ENCODE measurements around the gene HABP4.

Gene HABP4

DNA sequence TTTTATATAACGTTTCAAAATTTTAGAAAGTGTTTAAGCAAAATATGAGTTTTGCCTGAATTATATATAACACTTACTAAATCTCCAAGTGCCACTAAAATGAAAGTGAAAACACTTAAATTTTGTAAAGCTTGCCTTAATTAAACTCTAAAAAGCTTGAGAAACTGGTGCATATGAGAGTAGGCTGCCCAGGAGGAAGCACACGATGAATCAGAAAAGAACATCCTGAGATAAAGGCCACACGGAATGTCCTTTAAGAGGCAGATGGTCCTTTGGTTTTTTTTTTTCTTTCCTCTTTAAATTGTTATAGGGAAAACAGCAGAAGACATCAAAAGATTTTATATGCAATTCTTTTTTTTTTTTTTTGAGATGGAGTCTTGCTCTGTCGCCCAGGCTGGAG, 60.3 kb downstream of the HABP4 start:
- DNase-seq (ENCODE audit: low read depth in 1 of 2, low spot score in 1 of 2), result no peak
- TF ChIP-seq POLR2AphosphoS5 (IDR thresholded peaks at IDR 0.05; ENCODE audit: low read depth), result no peak
- TF ChIP-seq, protein P1, sequence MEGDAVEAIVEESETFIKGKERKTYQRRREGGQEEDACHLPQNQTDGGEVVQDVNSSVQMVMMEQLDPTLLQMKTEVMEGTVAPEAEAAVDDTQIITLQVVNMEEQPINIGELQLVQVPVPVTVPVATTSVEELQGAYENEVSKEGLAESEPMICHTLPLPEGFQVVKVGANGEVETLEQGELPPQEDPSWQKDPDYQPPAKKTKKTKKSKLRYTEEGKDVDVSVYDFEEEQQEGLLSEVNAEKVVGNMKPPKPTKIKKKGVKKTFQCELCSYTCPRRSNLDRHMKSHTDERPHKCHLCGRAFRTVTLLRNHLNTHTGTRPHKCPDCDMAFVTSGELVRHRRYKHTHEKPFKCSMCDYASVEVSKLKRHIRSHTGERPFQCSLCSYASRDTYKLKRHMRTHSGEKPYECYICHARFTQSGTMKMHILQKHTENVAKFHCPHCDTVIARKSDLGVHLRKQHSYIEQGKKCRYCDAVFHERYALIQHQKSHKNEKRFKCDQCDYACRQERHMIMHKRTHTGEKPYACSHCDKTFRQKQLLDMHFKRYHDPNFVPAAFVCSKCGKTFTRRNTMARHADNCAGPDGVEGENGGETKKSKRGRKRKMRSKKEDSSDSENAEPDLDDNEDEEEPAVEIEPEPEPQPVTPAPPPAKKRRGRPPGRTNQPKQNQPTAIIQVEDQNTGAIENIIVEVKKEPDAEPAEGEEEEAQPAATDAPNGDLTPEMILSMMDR (IDR thresholded peaks at IDR 0.05; ENCODE audit: insufficient read depth, low read length), result no peak
- TF ChIP-seq, protein P2, sequence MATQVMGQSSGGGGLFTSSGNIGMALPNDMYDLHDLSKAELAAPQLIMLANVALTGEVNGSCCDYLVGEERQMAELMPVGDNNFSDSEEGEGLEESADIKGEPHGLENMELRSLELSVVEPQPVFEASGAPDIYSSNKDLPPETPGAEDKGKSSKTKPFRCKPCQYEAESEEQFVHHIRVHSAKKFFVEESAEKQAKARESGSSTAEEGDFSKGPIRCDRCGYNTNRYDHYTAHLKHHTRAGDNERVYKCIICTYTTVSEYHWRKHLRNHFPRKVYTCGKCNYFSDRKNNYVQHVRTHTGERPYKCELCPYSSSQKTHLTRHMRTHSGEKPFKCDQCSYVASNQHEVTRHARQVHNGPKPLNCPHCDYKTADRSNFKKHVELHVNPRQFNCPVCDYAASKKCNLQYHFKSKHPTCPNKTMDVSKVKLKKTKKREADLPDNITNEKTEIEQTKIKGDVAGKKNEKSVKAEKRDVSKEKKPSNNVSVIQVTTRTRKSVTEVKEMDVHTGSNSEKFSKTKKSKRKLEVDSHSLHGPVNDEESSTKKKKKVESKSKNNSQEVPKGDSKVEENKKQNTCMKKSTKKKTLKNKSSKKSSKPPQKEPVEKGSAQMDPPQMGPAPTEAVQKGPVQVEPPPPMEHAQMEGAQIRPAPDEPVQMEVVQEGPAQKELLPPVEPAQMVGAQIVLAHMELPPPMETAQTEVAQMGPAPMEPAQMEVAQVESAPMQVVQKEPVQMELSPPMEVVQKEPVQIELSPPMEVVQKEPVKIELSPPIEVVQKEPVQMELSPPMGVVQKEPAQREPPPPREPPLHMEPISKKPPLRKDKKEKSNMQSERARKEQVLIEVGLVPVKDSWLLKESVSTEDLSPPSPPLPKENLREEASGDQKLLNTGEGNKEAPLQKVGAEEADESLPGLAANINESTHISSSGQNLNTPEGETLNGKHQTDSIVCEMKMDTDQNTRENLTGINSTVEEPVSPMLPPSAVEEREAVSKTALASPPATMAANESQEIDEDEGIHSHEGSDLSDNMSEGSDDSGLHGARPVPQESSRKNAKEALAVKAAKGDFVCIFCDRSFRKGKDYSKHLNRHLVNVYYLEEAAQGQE (IDR thresholded peaks at IDR 0.05; ENCODE audit: insufficient replicate concordance, low read depth), result no peak
- TF ChIP-seq GABPA (IDR thresholded peaks at IDR 0.05; ENCODE audit: low read depth), result no peak
- no peak for TF ChIP-seq SPI1 (IDR thresholded peaks at IDR 0.05; ENCODE audit: borderline replicate concordance, low read depth)
- Histone ChIP-seq H3K4me3 (replicated peaks; ENCODE audit: insufficient read depth, low read length) (no peak overlapping the region), H3K27me3 (ENCODE audit: insufficient read depth, poor library complexity, severe bottlenecking) (no peaks in the 10 kb centered on the region), H3K27ac (replicated peaks) (no peak overlapping the region)

DNA sequence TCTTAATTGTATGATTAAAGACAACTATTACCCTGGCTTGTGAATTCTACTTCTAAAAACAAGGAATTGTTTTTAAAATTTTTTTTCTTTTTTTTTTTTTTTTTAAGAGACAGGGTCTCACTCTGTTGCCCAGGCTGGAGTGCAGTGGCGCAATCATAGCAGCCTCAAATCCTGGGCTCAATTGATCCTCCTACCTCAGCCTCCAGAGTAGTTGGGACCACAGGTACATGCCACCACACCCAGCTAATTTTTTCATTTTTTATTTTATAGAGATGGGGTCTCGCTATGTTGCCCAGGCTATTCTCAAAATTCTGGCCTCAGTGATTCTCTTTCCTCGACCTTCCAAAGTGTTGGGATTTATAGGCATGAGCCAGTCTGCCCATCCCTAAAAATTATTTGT, 62.3 kb downstream of the HABP4 start:
- H3K27me3 ChIP-seq (ENCODE audit: insufficient read depth, poor library complexity, severe bottlenecking), result no peaks in the 10 kb centered on the region
- no peak for TF ChIP-seq GABPA (IDR thresholded peaks at IDR 0.05; ENCODE audit: low read depth)
- no peak overlapping the region for H3K27ac ChIP-seq (replicated peaks)
- no peak overlapping the region for H3K4me3 ChIP-seq (replicated peaks; ENCODE audit: insufficient read depth, low read length)
- DNase-seq (ENCODE audit: low read depth in 1 of 2, low spot score in 1 of 2), result no peak

DNA sequence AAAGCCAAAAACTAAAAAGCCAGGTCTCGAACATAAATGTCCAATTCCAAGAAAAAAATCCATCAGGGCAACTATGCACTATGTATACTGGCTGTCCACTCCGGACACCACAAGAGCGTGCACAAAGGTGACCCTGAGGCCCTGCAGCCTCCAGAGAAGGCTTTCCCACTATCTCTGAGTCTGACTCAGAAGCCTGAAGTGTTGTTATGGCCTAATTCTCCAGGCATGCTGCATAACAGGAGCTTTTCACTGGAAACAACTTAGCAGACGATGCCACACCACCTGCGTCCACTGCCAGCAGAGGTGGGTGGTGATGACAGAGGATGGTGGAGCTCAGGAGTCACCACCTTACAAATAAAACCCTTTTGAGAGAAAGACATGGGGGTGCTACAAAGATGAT, 63.7 kb downstream of the HABP4 start:
- no peak for DNase-seq (ENCODE audit: low read depth in 1 of 2, low spot score in 1 of 2)
- H3K27ac ChIP-seq (replicated peaks), result no peak overlapping the region

DNA sequence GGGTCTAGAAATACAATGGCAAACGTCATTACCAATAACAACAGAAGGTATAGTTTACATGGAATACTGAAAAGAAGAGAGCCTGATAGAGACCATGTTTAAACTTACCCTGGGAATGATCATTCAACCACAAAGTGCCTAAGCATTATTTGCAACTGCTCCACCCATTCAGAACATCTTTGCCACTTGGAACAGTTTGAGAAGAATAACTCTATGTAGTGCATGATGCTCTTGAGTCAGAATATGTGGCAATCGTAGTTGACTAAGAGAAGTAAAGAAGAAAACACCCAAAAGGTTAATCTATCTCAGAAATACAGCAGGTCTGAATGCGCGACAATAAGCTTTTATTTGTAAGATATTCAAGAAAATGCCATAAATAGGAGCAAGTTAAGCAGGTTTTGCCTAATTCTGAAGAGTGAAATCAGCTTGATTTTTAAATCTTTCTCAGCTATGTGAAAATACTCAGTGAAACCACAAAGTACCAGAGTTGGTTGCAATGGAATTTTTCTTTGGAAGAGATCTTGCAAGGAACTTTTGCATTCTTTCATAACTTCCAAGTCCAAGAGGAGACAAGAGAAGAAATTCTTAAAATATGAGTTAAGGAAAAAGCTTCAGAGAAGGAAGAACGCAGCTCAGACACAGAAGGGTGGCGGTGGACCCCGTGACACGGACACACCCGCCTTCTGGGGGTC, 64.3 kb downstream of the HABP4 start:
- no peak for DNase-seq (ENCODE audit: low read depth in 1 of 2, low spot score in 1 of 2)
- Histone ChIP-seq H3K4me3 (replicated peaks; ENCODE audit: insufficient read depth, low read length) (no peak overlapping the region), H3K27ac (replicated peaks) (no peak overlapping the region), H3K27me3 (ENCODE audit: insufficient read depth, poor library complexity, severe bottlenecking) (no peaks in the 10 kb centered on the region)
- no peak for TF ChIP-seq SPI1 (IDR thresholded peaks at IDR 0.05; ENCODE audit: borderline replicate concordance, low read depth)
- TF ChIP-seq, protein P2 (IDR thresholded peaks at IDR 0.05; ENCODE audit: insufficient replicate concordance, low read depth), result no peak
- TF ChIP-seq GABPA (IDR thresholded peaks at IDR 0.05; ENCODE audit: low read depth), result no peak
- TF ChIP-seq, protein P1 (IDR thresholded peaks at IDR 0.05; ENCODE audit: insufficient read depth, low read length), result no peak
- no peak for TF ChIP-seq POLR2AphosphoS5 (IDR thresholded peaks at IDR 0.05; ENCODE audit: low read depth)

More for the DNA sequence above, 63.7 kb downstream of the HABP4 start:
- no peak for TF ChIP-seq GABPA (IDR thresholded peaks at IDR 0.05; ENCODE audit: low read depth)
- TF ChIP-seq, protein P1 (IDR thresholded peaks at IDR 0.05; ENCODE audit: insufficient read depth, low read length), result no peak
- no peak for TF ChIP-seq POLR2AphosphoS5 (IDR thresholded peaks at IDR 0.05; ENCODE audit: low read depth)
- TF ChIP-seq, protein P2 (IDR thresholded peaks at IDR 0.05; ENCODE audit: insufficient replicate concordance, low read depth), result no peak
- no peak for TF ChIP-seq SPI1 (IDR thresholded peaks at IDR 0.05; ENCODE audit: borderline replicate concordance, low read depth)
- Histone ChIP-seq H3K27me3 (ENCODE audit: insufficient read depth, poor library complexity, severe bottlenecking) (no peaks in the 10 kb centered on the region), H3K4me3 (replicated peaks; ENCODE audit: insufficient read depth, low read length) (no peak overlapping the region)
